ENCODE results near the gene PPP2R2B.

DNA sequence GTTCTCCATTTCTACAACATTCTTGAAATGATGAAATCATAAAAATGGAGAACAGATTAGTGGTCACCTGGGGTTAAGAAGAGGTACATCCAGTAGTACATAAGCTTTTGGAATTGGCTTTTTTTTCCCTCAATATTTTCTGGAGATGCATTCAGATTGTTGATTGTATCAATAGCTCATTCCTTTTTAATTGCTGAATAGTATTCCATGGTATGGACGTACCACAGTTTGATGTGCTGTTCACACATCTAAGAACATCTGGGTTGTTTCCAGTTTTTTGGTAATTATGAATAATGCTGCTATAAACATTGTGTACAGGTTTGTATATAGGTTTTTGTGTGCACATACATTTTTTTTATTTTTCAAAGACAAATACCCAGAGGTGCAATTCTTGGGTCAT is 130.0 kb downstream of the PPP2R2B start:
- TF ChIP-seq POLR2AphosphoS5 (IDR thresholded peaks at IDR 0.05; ENCODE audit: low read depth) = no peak
- TF ChIP-seq, protein P1, sequence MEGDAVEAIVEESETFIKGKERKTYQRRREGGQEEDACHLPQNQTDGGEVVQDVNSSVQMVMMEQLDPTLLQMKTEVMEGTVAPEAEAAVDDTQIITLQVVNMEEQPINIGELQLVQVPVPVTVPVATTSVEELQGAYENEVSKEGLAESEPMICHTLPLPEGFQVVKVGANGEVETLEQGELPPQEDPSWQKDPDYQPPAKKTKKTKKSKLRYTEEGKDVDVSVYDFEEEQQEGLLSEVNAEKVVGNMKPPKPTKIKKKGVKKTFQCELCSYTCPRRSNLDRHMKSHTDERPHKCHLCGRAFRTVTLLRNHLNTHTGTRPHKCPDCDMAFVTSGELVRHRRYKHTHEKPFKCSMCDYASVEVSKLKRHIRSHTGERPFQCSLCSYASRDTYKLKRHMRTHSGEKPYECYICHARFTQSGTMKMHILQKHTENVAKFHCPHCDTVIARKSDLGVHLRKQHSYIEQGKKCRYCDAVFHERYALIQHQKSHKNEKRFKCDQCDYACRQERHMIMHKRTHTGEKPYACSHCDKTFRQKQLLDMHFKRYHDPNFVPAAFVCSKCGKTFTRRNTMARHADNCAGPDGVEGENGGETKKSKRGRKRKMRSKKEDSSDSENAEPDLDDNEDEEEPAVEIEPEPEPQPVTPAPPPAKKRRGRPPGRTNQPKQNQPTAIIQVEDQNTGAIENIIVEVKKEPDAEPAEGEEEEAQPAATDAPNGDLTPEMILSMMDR (IDR thresholded peaks at IDR 0.05; ENCODE audit: insufficient read depth, low read length) = no peak
